Breast epithelium (tissue), 4 donors: ENCODE measurements around the gene RIPOR3. TPM values are rescaled to one million over a fixed set of nuclear protein-coding genes. Genes with fewer than 3 reads are reported as not detected.

Source experiments
- DNase-seq, 2 donors: peaks; one replicate each; pipeline ENCODE4 v3.0.0-alpha.2; 2019; ENCODE audit warnings: low spot score in 2 of 2
- H3K27ac ChIP-seq, 2 donors: fragments of 200-600 bp; sonication (generic) in 1 of 2; one replicate each; pipeline ENCODE4 v1.5.1; 2016 to 2019; ENCODE audit warnings: mild to moderate bottlenecking in 1 of 2
- H3K27me3 ChIP-seq, 2 donors: fragments of 200-600 bp; sonication (generic) in 1 of 2; one replicate each; pipeline versions ENCODE4 v1.5.1 to v1.6.0; 2017 to 2019; ENCODE audit warnings: control low read depth in 1 of 2, mild to moderate bottlenecking in 1 of 2
- H3K36me3 ChIP-seq: fragments of 200-600 bp; one replicate; pipeline ENCODE4 v1.5.1; 2019
- H3K4me1 ChIP-seq, 2 donors: fragments of 200-600 bp; sonication (generic); one replicate each; pipeline ENCODE4 v1.5.1; 2016 to 2019; ENCODE audit warnings: control low read depth in 1 of 2
- H3K4me3 ChIP-seq, 3 donors: fragments of 200-600 bp; sonication (generic); 1 replicate in 2 of 3; 2 replicates in 1 of 3; pipeline ENCODE4 v1.5.1; 2016 to 2019; ENCODE audit warnings: mild to moderate bottlenecking in 3 of 3, moderate library complexity in 2 of 3
- H3K9me3 ChIP-seq, 2 donors: fragments of 200-600 bp; sonication (generic) in 1 of 2; one replicate each; pipeline ENCODE4 v1.5.1; 2016 to 2019; ENCODE audit warnings: control low read depth in 1 of 2
- POLR2A ChIP-seq: fragments of 450-650 bp; IDR thresholded peaks from one replicate; pipeline ENCODE4 v1.6.1; 2016; ENCODE audit warnings: antibody characterized with exemption, mild to moderate bottlenecking, moderate library complexity
- POLR2AphosphoS5 ChIP-seq, 3 donors: sonication (generic); formaldehyde crosslinking; IDR thresholded peaks; one replicate each; pipeline ENCODE4 v1.6.1; 2017; ENCODE audit warnings: antibody characterized with exemption in 3 of 3
- intact Hi-C: fragments of 100-400 bp; cut with DNase I; formaldehyde crosslinking; loops from one replicate; pipeline ENCODE4 v1.15.1; 2023; ENCODE audit warnings: low total_unique reads
- total RNA-seq, 3 donors: library from RNA; depleted of rRNA; stranded (reverse); fragments of >200 nt; gene quantifications; one replicate each; pipeline ENCODE4 v1.1.0, GENCODE V29; 2016
- TF ChIP-seq, protein P1 (sequence below), 3 donors: fragments of 450-650 bp; IDR thresholded peaks; one replicate each; pipeline ENCODE4 v1.5.1; 2016 to 2017; ENCODE audit warnings: antibody characterized with exemption in 3 of 3, mild to moderate bottlenecking in 3 of 3, moderate library complexity in 3 of 3

The RIPOR3 gene
- total RNA-seq, 3 donors from 2014 or later, result 4.5 to 35.5 (median 26.9) TPM

DNA sequence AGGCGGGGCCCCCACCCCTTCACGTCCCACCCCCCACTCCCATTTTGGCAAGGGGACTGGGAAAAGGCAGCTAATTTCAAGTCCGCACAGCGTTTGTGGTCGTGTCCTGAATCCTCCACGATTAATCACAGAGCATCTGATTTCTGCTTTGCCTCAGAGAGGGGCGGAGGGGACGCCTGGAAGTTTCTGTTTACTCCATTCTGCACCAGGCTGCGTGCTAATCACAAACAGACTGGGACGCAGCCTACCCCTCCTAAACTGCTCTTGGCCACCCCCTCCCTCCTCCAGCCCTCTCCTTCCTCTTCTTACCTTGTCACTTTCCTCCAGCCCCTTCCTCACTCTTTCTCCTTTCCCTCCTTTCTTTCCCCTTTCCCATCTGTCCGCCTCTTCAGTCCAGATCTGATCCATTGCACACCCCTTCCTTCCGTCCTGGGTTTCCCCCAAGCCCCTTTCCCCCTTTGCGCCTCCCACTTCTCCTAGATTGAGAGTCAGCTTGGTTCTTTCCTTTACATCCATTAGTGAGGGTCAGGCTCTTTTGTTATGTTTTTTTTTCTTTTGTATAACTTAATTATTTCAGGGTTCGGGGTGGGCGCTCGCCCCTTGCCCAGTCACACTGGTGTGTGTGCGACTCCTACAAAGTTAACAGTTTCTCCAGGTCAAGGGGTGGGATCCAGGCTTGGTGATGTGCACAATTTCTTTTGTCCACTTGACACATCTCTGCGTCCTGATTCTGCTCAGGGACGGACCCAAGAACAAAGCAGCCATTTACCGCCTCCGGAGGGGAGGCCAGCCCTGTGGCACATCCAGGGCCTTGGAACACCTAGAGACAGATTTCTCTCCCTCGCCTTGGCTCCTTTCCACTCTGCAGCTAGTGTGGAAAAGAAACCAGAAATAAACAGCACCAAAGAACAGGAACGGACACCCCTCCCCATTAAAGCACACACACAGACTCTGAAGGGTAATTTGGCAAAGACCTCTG lies 520 bp upstream of the RIPOR3 start:
- H3K4me1 ChIP-seq, result no peaks in the 10 kb centered on the region
- H3K4me3 ChIP-seq, result peak overlapping the region; percentile 46 to 63 (median 53)
- DNase-seq, result no peak
- intact Hi-C loops, result no loop called here
- H3K9me3 ChIP-seq, result no peaks in the 10 kb centered on the region
- no peaks in the 10 kb centered on the region for H3K36me3 ChIP-seq
- H3K27ac ChIP-seq, result peak overlapping the region; percentile 59 to 83
- H3K27me3 ChIP-seq, result no peaks in the 10 kb centered on the region
- TF ChIP-seq, protein P1, sequence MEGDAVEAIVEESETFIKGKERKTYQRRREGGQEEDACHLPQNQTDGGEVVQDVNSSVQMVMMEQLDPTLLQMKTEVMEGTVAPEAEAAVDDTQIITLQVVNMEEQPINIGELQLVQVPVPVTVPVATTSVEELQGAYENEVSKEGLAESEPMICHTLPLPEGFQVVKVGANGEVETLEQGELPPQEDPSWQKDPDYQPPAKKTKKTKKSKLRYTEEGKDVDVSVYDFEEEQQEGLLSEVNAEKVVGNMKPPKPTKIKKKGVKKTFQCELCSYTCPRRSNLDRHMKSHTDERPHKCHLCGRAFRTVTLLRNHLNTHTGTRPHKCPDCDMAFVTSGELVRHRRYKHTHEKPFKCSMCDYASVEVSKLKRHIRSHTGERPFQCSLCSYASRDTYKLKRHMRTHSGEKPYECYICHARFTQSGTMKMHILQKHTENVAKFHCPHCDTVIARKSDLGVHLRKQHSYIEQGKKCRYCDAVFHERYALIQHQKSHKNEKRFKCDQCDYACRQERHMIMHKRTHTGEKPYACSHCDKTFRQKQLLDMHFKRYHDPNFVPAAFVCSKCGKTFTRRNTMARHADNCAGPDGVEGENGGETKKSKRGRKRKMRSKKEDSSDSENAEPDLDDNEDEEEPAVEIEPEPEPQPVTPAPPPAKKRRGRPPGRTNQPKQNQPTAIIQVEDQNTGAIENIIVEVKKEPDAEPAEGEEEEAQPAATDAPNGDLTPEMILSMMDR (IDR thresholded peaks at IDR 0.05), result no peak
- TF ChIP-seq POLR2A, result no peak
- no peak for TF ChIP-seq POLR2AphosphoS5 (IDR thresholded peaks at IDR 0.05)

DNA sequence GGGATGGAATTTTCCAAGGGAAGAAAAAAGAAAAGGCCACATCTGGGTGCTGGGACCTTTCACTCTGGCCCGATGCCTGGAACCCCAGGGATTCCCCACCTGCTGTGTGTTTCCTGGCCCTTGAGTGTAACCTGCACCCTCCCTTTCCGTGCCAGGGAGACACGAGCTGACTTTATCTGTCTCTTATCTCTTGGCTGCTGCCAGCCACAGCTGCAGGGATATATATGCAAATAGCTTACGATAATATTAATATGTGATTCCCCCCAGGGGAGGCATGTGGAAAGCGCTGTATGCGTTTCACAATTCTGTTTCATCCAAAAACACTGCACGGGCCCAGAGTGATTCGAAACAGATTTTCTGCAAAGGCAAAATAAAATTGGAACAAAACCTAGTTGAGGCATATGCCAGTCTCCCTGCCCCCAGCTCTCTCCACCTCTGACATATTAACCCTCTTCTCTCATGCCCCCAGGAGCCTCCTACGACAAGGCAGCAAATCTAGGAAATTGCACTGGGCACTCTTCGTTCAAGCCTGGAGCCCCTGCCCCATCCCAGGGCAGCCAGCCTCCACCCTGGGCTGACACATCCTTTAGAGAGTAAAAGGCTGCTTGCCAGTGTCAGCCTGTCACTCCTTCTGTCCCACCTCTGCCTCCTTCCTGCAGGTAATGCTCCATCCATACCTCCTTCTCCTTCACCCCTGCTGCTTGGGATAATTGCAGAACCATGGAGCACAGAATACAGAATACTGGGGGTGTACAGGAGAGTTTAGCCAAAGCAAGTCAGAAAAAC lies 1.3 kb downstream of the RIPOR3 start:
- Histone ChIP-seq H3K27ac (peak overlapping the region; percentile 59 to 83), H3K27me3 (no peaks in the 10 kb centered on the region), H3K9me3 (no peaks in the 10 kb centered on the region), H3K36me3 (no peaks in the 10 kb centered on the region), H3K4me3 (peak overlapping the region; percentile 46 to 63 (median 53)), H3K4me1 (no peaks in the 10 kb centered on the region)
- intact Hi-C loops, result no loop called here
- DNase-seq, result no peak
- TF ChIP-seq POLR2A (no peak), POLR2AphosphoS5 (IDR thresholded peaks at IDR 0.05) (no peak)
- TF ChIP-seq, protein P1 (IDR thresholded peaks at IDR 0.05), result no peak

DNA sequence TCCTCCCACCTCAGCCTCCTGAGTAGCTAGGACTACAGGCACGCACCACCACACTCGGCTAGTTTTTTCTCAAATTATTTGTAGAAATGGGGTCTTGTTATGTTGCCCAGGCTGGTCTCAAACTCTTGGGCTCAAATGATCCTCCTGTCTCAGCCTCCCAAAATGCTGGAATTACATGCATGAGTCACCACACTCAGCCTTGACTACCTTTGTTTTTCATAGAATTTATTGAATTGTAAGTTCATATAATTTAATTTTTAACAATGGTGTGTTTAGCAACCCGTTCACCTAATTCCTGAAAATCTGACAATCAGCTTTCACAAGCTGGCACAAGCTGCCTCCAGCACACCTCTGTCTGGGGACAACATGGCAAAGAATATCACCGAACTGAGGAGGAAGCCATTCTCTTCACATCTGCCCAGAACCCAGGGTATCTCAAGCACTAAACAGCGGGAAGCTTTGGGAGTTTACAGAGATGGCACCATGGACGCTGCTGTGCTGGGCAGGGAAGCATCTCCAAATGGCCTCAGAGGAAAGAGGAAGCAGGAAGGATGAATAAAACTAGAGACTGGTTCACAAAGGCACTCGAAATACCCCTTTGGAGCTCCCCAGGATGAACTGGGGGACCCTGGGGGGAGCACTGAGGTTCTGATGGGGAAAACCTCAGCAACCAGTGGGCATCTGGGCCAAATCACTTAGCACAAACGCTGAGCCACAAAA lies 2.9 kb downstream of the RIPOR3 start:
- no peak overlapping the region for H3K27ac ChIP-seq
- TF ChIP-seq, protein P1 (IDR thresholded peaks at IDR 0.05), result no peak
- TF ChIP-seq POLR2AphosphoS5 (IDR thresholded peaks at IDR 0.05) (no peak), POLR2A (no peak)
- intact Hi-C loops, result no loop called here
- peak overlapping the region in 1 of 3 donors; percentile 63 for H3K4me3 ChIP-seq
- H3K27me3 ChIP-seq, result no peaks in the 10 kb centered on the region
- no peaks in the 10 kb centered on the region for H3K9me3 ChIP-seq
- no peak for DNase-seq
- no peaks in the 10 kb centered on the region for H3K36me3 ChIP-seq
- no peaks in the 10 kb centered on the region for H3K4me1 ChIP-seq

DNA sequence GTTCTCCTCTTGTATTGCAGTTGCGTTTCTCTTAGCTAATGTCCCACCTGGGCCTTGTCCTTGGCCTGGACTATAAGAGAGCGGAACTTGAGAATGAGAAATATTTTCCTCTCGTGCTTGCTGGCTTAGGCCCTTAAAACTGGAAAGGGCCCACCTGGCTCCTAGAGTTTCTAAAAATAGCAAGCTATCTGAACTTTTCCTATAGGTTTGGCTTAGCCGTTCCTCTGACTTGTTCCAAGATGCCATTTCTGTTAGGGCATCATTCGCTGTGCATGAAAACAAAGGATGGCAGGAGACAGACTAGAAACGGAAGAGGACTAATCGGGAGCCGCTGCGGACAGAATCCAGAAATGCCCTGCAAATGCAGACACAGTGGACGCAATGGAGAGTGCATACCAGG lies 4.5 kb downstream of the RIPOR3 start:
- H3K27me3 ChIP-seq, result no peaks in the 10 kb centered on the region
- H3K4me3 ChIP-seq, result no peak overlapping the region
- H3K9me3 ChIP-seq, result no peaks in the 10 kb centered on the region
- intact Hi-C loops, result no loop called here
- TF ChIP-seq, protein P1 (IDR thresholded peaks at IDR 0.05), result no peak
- TF ChIP-seq POLR2A (no peak), POLR2AphosphoS5 (IDR thresholded peaks at IDR 0.05) (no peak)
- no peak overlapping the region for H3K27ac ChIP-seq
- H3K36me3 ChIP-seq, result no peaks in the 10 kb centered on the region
- no peaks in the 10 kb centered on the region for H3K4me1 ChIP-seq
- DNase-seq, result no peak
